Ishikawa (cell line): Measurements from ENCODE around the gene ZDHHC11.

ENCODE experiments used
- CEBPB ChIP-seq: IDR thresholded peaks from 2 replicates; pipeline ENCODE4 v1.6.1; 2012
- CREB1 ChIP-seq: IDR thresholded peaks from 2 replicates; pipeline ENCODE4 v1.6.1; 2012; ENCODE audit warnings: low read depth
- EGR1 ChIP-seq: IDR thresholded peaks from 2 replicates; pipeline ENCODE4 v1.6.1; 2012
- EP300 ChIP-seq: IDR thresholded peaks from 2 replicates; pipeline ENCODE4 v1.6.1; 2012; ENCODE audit warnings: borderline replicate concordance
- FOXM1 ChIP-seq: IDR thresholded peaks from 2 replicates; pipeline ENCODE4 v1.6.1; 2012; ENCODE audit warnings: low read depth, borderline replicate concordance
- NFIC ChIP-seq: IDR thresholded peaks from 2 replicates; pipeline ENCODE4 v1.6.1; 2012
- RAD21 ChIP-seq: IDR thresholded peaks from 2 replicates; pipeline ENCODE4 v1.6.1; 2012; ENCODE audit warnings: low read depth
- TAF1 ChIP-seq: IDR thresholded peaks from 2 replicates; pipeline ENCODE4 v1.6.1; 2012; ENCODE audit warnings: low read depth, mild to moderate bottlenecking
- TCF12 ChIP-seq: IDR thresholded peaks from 2 replicates; pipeline ENCODE4 v1.6.1; 2012; ENCODE audit warnings: low read depth
- TEAD4 ChIP-seq: IDR thresholded peaks from 2 replicates; pipeline ENCODE4 v1.6.1; 2012
- YY1 ChIP-seq: IDR thresholded peaks from 2 replicates; pipeline ENCODE4 v1.6.1; 2012; ENCODE audit warnings: low read depth
- ZBTB7A ChIP-seq: IDR thresholded peaks from 2 replicates; pipeline ENCODE4 v1.6.1; 2012; ENCODE audit warnings: low read depth
- TF ChIP-seq, protein P1 (sequence below): IDR thresholded peaks from 2 replicates; pipeline ENCODE4 v1.6.1; 2012; ENCODE audit warnings: low read depth, mild to moderate bottlenecking
- TF ChIP-seq, protein P2 (sequence below): IDR thresholded peaks from 2 replicates; pipeline ENCODE4 v1.6.1; 2012
- TF ChIP-seq, protein P3 (sequence below): IDR thresholded peaks from 2 replicates; pipeline ENCODE4 v1.6.1; 2012

The ZDHHC11 gene

DNA sequence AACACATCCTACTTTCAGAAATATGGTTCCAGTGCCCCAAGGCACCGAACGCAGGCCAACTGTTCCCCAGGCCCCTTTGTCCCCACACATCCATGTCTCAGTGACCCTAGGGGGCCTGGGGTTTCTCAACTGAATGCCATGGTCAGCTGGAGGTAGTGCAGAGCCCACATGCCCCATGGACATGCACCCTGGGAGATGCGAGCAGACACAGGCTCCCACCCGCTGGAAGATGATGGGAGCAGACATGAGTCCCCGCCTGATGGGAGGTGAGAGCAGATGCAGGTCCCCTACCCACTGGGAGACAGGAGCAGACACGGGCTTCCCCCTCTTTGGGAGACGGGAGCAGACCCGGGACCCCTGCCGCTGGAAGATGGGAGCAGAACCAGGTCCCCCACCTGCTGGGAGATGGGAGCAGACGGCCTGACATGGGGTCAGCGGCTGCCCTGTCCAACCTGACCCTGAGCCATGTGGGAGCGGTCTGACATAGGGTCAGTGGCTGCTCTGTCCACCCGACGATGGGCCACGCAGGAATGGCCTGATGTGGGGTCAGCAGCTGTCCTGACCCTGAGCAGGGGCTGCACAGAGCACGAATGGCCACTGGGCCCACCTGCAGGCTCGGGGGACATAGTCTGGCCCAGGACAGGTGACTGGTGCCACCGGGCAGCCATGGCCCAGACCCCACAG lies 84.7 kb downstream of the ZDHHC11 start:
- TF ChIP-seq CEBPB (no peak), RAD21 (no peak), TEAD4 (no peak), EGR1 (no peak), NFIC (no peak), CREB1 (no peak), FOXM1 (no peak)
- TF ChIP-seq, protein P1, sequence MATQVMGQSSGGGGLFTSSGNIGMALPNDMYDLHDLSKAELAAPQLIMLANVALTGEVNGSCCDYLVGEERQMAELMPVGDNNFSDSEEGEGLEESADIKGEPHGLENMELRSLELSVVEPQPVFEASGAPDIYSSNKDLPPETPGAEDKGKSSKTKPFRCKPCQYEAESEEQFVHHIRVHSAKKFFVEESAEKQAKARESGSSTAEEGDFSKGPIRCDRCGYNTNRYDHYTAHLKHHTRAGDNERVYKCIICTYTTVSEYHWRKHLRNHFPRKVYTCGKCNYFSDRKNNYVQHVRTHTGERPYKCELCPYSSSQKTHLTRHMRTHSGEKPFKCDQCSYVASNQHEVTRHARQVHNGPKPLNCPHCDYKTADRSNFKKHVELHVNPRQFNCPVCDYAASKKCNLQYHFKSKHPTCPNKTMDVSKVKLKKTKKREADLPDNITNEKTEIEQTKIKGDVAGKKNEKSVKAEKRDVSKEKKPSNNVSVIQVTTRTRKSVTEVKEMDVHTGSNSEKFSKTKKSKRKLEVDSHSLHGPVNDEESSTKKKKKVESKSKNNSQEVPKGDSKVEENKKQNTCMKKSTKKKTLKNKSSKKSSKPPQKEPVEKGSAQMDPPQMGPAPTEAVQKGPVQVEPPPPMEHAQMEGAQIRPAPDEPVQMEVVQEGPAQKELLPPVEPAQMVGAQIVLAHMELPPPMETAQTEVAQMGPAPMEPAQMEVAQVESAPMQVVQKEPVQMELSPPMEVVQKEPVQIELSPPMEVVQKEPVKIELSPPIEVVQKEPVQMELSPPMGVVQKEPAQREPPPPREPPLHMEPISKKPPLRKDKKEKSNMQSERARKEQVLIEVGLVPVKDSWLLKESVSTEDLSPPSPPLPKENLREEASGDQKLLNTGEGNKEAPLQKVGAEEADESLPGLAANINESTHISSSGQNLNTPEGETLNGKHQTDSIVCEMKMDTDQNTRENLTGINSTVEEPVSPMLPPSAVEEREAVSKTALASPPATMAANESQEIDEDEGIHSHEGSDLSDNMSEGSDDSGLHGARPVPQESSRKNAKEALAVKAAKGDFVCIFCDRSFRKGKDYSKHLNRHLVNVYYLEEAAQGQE: no peak
- TF ChIP-seq, protein P2, sequence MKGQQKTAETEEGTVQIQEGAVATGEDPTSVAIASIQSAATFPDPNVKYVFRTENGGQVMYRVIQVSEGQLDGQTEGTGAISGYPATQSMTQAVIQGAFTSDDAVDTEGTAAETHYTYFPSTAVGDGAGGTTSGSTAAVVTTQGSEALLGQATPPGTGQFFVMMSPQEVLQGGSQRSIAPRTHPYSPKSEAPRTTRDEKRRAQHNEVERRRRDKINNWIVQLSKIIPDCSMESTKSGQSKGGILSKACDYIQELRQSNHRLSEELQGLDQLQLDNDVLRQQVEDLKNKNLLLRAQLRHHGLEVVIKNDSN: no peak
- TF ChIP-seq, protein P3, sequence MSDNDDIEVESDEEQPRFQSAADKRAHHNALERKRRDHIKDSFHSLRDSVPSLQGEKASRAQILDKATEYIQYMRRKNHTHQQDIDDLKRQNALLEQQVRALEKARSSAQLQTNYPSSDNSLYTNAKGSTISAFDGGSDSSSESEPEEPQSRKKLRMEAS: no peak

DNA sequence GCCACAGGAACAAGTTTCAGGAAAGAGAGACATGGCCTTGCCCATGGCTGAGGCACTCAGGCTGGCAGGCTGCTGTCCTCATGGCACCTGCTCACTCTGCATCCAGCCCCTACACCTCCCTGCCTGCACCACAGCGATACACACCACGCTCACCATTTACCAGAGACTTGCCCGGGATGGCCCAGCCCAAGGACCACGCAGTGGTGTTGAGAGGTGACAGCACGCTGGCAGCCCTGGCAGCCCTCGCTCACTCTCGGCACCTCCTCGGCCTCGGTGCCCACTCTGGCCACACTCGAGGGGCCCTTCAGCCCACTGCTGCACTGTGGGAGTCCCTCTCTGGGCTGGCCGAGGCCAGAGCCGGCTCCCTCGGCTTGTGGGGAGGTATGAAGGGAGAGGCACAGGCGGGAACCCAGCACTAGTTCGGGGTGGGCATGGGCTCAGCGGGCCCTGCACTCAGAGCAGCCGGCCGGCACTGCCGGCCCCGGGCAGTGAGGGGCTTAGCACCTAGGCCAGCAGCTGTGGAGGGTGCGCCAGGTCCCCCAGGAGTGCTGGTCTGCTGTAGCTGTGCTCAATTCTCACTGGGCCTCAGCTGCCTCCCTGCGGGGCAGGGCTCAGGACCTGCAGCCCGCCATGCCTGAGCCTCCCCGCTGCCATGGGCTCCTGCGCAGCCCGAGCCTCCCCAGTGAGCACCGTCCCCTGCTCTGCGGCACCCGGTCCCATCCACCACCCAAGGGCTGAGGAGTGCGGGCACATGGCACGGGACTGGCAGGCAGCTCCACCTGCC lies 86.6 kb downstream of the ZDHHC11 start:
- TF ChIP-seq, protein P1: no peak
- TF ChIP-seq, protein P2: no peak
- TF ChIP-seq NFIC (no peak), RAD21 (no peak), TAF1 (no peak), YY1 (no peak), ZBTB7A (no peak)
- TF ChIP-seq, protein P3: no peak

DNA sequence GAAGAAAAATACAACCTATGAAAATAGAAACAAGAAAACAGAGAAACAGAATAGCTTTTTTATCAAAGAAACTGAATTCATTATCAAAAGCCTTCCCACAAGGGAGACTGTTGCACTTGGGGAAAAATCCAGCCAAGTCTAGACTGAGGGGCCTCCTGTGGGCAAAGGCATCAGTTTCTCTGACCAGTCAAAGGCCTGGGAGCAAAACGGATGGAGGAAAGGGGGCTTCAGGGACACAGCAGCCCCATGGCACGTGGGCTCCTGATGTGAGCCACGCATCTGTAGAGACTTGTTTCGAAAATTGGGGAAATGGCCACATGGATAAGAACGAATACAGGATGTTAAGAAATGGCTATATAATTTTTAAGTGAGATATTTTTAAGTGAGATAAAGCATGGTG lies 87.4 kb downstream of the ZDHHC11 start:
- TF ChIP-seq CREB1 (no peak), TCF12 (no peak)
- TF ChIP-seq, protein P1: no peak

DNA sequence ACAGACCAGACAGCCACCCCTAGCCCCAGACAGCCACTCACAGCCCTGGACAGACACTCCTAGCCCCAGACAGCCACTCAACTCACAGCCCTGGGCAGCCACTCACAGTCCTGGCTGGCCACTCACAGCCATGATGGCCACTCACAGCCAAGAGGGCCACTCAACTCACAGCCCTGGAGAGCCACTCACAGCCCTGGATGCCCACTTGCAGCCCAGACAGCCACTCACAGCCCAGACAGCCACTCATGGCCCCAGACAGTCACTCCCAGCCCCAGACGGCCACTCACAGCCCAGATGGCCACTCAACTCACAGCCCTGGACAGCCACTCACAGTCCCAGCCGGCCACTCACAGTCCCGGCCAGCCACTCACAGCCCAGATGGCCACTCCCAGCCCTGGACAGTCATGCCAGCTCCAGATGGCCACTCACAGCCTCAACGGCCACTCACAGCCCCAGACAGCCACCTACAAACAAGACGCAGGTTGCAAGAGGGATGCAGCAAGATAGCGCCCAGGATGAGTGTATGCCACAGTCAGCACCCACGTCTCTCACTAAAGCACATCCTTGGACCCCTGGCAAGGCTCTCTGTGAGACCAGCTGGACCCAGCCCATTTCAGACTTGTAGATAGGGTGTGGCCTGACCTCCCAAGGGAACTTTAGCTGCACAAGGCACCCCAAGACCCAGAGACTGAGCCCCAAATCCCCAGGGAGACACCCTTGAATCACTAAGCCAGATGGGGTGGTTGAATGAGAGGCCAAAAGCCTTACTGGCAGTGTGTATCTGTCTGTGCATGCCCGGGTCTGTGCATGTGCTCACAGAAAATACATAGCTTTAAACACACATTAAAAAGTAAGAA lies 88.7 kb downstream of the ZDHHC11 start:
- no peak for TF ChIP-seq ZBTB7A
- TF ChIP-seq NFIC: no peak
- no peak for TF ChIP-seq RAD21
- TF ChIP-seq, protein P3: no peak
- no peak for TF ChIP-seq TEAD4
- TF ChIP-seq, protein P2: no peak
- TF ChIP-seq YY1: no peak
- TF ChIP-seq EGR1: no peak
- no peak for TF ChIP-seq EP300
- TF ChIP-seq CEBPB: no peak
- no peak for TF ChIP-seq CREB1
- TF ChIP-seq, protein P1: no peak
